Fibroblast of the aortic adventitia (primary cell): ENCODE measurements around the gene SPRED3. TPM values are rescaled to one million over a fixed set of nuclear protein-coding genes. Genes with fewer than 3 reads are reported as not detected.
A peak's percentile ranks its signal among the peaks of the same experiment; 100 is the strongest.

Source experiments
- DNase-seq: peaks from one replicate; pipeline ENCODE4 v3.0.0-alpha.2; 2010; ENCODE audit warnings: low read depth
- H3K4me3 ChIP-seq: 2 replicates; pipeline ENCODE4 v1.5.1; 2011; ENCODE audit warnings: low read depth, mild to moderate bottlenecking, control low read depth, low read length, moderate library complexity
- CTCF ChIP-seq: IDR thresholded peaks from 2 replicates; pipeline ENCODE4 v1.5.1; 2011; ENCODE audit warnings: mild to moderate bottlenecking, low read length, control low read depth, inconsistent platforms; ENCODE audit not compliant: insufficient read depth
- total RNA-seq: library from RNA; depleted of rRNA; stranded (reverse); fragments of >200 nt; gene quantifications from 2 replicates; pipeline ENCODE4 v1.2.3, GENCODE V29; 2012; ENCODE audit warnings: low replicate concordance

SPRED3 gene
- total RNA-seq, 1 donor: 9.7 TPM

- DNase-seq: no peak
- no peak overlapping the region for H3K4me3 ChIP-seq
- no peak for TF ChIP-seq CTCF
Observed at GRCh38 chr19:38355728-38356725, 32.5 kb upstream of the SPRED3 start.

- H3K4me3 ChIP-seq: no peak overlapping the region
- DNase-seq: no peak
- TF ChIP-seq CTCF: no peak
Observed at GRCh38 chr19:38358071-38358470, 30.4 kb upstream of the SPRED3 start.

- no peak for TF ChIP-seq CTCF
- no peak for DNase-seq
- no peak overlapping the region for H3K4me3 ChIP-seq
Observed at GRCh38 chr19:38359242-38360021, 29.1 kb upstream of the SPRED3 start.

GRCh38 chr19:38360351-38360750 is 28.1 kb upstream of the SPRED3 start:
- no peak overlapping the region for H3K4me3 ChIP-seq
- no peak for TF ChIP-seq CTCF
- no peak for DNase-seq

- DNase-seq: no peak
- peak overlapping the region; percentile 69 for H3K4me3 ChIP-seq
- no peak for TF ChIP-seq CTCF
Observed at GRCh38 chr19:38360839-38361631, 27.5 kb upstream of the SPRED3 start.

- TF ChIP-seq CTCF: peak; percentile 36
- DNase-seq: peak; percentile 48
- peak overlapping the region; percentile 69 for H3K4me3 ChIP-seq
Observed at GRCh38 chr19:38361633-38362075, 26.8 kb upstream of the SPRED3 start.
